GM12878 (cell line): ENCODE data around the gene SEMA7A. TPM values are rescaled to one million over a fixed set of nuclear protein-coding genes. Genes with fewer than 3 reads are reported as not detected.
A peak's percentile ranks its signal among the peaks of the same experiment; 100 is the strongest.

Experiments used
- ASH2L ChIP-seq: fragments of 300-600, 200-600 bp; sonication (generic); IDR thresholded peaks from 2 replicates; pipeline ENCODE4 v1.6.1; 2017; ENCODE audit warnings: low read depth, mild to moderate bottlenecking, borderline replicate concordance
- BMI1 ChIP-seq: fragments of 450-650 bp; IDR thresholded peaks from 2 replicates; pipeline ENCODE4 v1.6.1; 2016; ENCODE audit warnings: mild to moderate bottlenecking, moderate library complexity, borderline replicate concordance
- CHD2 ChIP-seq: IDR thresholded peaks from 2 replicates; pipeline ENCODE4 v1.6.1; 2011; ENCODE audit warnings: low read depth, low read length, improper control_type of control experiment, borderline replicate concordance
- CREM ChIP-seq: IDR thresholded peaks from 2 replicates; pipeline ENCODE4 v1.6.1; 2014; ENCODE audit warnings: antibody characterized with exemption, low read depth
- E4F1 ChIP-seq: fragments of 450-650 bp; IDR thresholded peaks from 2 replicates; pipeline ENCODE4 v1.6.1; 2018; ENCODE audit warnings: borderline replicate concordance, mild to moderate bottlenecking; ENCODE audit not compliant: partially characterized antibody
- EGR1 ChIP-seq, 2 experiments: IDR thresholded peaks; 1 replicate in 1 of 2; 2 replicates in 1 of 2; pipeline ENCODE4 v1.6.1; 2011 to 2012; ENCODE audit warnings: low read depth in 2 of 2, low read length in 2 of 2, borderline replicate concordance in 1 of 2, mild to moderate bottlenecking in 1 of 2, moderate library complexity in 1 of 2
- FOXK2 ChIP-seq: fragments of 450-650 bp; IDR thresholded peaks from 2 replicates; pipeline ENCODE4 v1.6.1; 2017; ENCODE audit warnings: mild to moderate bottlenecking, moderate library complexity
- HDGF ChIP-seq: fragments of 450-650 bp; IDR thresholded peaks from 2 replicates; pipeline ENCODE4 v1.6.1; 2016; ENCODE audit warnings: antibody characterized with exemption
- JUND ChIP-seq: IDR thresholded peaks from 2 replicates; pipeline ENCODE4 v1.6.1; 2012; ENCODE audit warnings: low read depth, mild to moderate bottlenecking, low read length, improper control_type of control experiment, moderate library complexity
- KLF5 ChIP-seq: fragments of 450-650 bp; IDR thresholded peaks from 2 replicates; pipeline ENCODE4 v1.6.1; 2014; ENCODE audit warnings: mild to moderate bottlenecking; ENCODE audit not compliant: partially characterized antibody
- NR2F1 ChIP-seq: fragments of 450-650 bp; conservative IDR thresholded peaks from 2 replicates; pipeline ENCODE4 v1.6.1; 2017; ENCODE audit warnings: mild to moderate bottlenecking
- PKNOX1 ChIP-seq: fragments of 450-650 bp; IDR thresholded peaks from 2 replicates; pipeline ENCODE4 v1.6.1; 2016; ENCODE audit warnings: mild to moderate bottlenecking
- RCOR1 ChIP-seq: conservative IDR thresholded peaks from 2 replicates; pipeline ENCODE4 v1.6.1; 2012; ENCODE audit warnings: low read depth, low read length, improper control_type of control experiment
- SIN3A ChIP-seq: IDR thresholded peaks from 2 replicates; pipeline ENCODE4 v1.6.1; 2012; ENCODE audit warnings: low read depth, low read length, improper control_type of control experiment
- SMC3 ChIP-seq: IDR thresholded peaks from 2 replicates; pipeline ENCODE4 v1.6.1; 2011; ENCODE audit warnings: low read length, improper control_type of control experiment, borderline replicate concordance
- SPI1 ChIP-seq: IDR thresholded peaks from 2 replicates; pipeline ENCODE4 v1.6.1; 2011; ENCODE audit warnings: low read depth, mild to moderate bottlenecking, low read length, moderate library complexity, borderline replicate concordance; ENCODE audit not compliant: insufficient read depth
- SUPT20H ChIP-seq: IDR thresholded peaks from 2 replicates; pipeline ENCODE4 v1.6.1; 2011; ENCODE audit warnings: low read depth, mild to moderate bottlenecking, low read length, moderate library complexity, borderline replicate concordance; ENCODE audit not compliant: control insufficient read depth
- TAF1 ChIP-seq: IDR thresholded peaks from 2 replicates; pipeline ENCODE4 v1.6.1; 2011; ENCODE audit warnings: mild to moderate bottlenecking, low read depth, low read length, borderline replicate concordance
- USF2 ChIP-seq: IDR thresholded peaks from 2 replicates; pipeline ENCODE4 v1.6.1; 2011; ENCODE audit warnings: low read depth, low read length, improper control_type of control experiment, borderline replicate concordance
- YBX1 ChIP-seq: fragments of 450-650 bp; IDR thresholded peaks from 2 replicates; pipeline ENCODE4 v1.6.1; 2016; ENCODE audit warnings: antibody characterized with exemption
- ZBTB4 ChIP-seq: fragments of 450-650 bp; formaldehyde crosslinking; IDR thresholded peaks from 2 replicates; pipeline ENCODE4 v1.4.0; 2022; ENCODE audit warnings: mild to moderate bottlenecking, moderate library complexity
- ZZZ3 ChIP-seq: IDR thresholded peaks from 2 replicates; pipeline ENCODE4 v1.6.1; 2011; ENCODE audit warnings: low read depth; ENCODE audit not compliant: control insufficient read depth, insufficient read length
- polyA plus RNA-seq, 11 experiments: library from polyadenylated mRNA; depleted of rRNA in 4 of 11; unstranded in 6 of 11; stranded (reverse) in 5 of 11; fragments of >200 nt; fragmentation: Nextera tagmentation in 4 of 11; fragmentation: Illumina TruSeq in 1 of 11; extraction: Ambion mirVana in 4 of 11; extraction: Trizol in 1 of 11; gene quantifications; 1 replicate in 1 of 11; 2 replicates in 10 of 11; pipeline versions ENCODE4 v1.2.1 to v1.2.3, GENCODE V29; 2011 to 2016; ENCODE audit warnings: inconsistent platforms in 2 of 11, missing spikeins in 2 of 11, low read depth in 1 of 11
- total RNA-seq, 4 experiments: library from RNA; depleted of rRNA in 3 of 4; stranded (reverse); fragments of >200 nt in 3 of 4; fragmentation: Illumina TruSeq in 1 of 4; extraction: Trizol in 1 of 4; gene quantifications; 2 replicates each; pipeline versions ENCODE4 v1.2.1 to v1.2.3, GENCODE V29; 2013 to 2021

Gene SEMA7A
- total and polyA plus RNA-seq, 10 of the 15 experiments (the other 5 are each of a cell fraction or from before 2014, with no cell fraction given): 0.08 to 112 (median 53.5) TPM

- TF ChIP-seq KLF5 (peak; percentile 60), E4F1 (no peak), USF2 (no peak; the same call in 1 of the 2 replicates), PKNOX1 (0 out of 2 replicates have a peak, but pooled peaks have one; percentile 24), JUND (peak; percentile 67; the same call in 1 of the 2 replicates), CHD2 (peak; percentile 83), EGR1 (IDR thresholded peaks at IDR 0.05; ENCODE audit: borderline replicate concordance in 1 of 2, low read depth in 2 of 2, low read length in 2 of 2) (peak in 1 of 2 experiments; percentile 90; a peak in 2 of 3 replicates), ZZZ3 (no peak), ASH2L (no peak), RCOR1 (no peak; the same call in 1 of the 2 replicates), HDGF (peak; percentile 70; the same call in 1 of the 2 replicates), CREM (peak; percentile 94), SUPT20H (no peak), SPI1 (peak; percentile 91), SIN3A (peak; percentile 84), YBX1 (no peak), BMI1 (peak; percentile 54; the same call in 1 of the 2 replicates), NR2F1 (no peak; the same call in 1 of the 2 replicates), TAF1 (no peak), FOXK2 (peak; percentile 59; the same call in 1 of the 2 replicates), ZBTB4 (CRISPR knock-in tag) (no peak), SMC3 (peak; percentile 37; the same call in 1 of the 2 replicates)
Observed at GRCh38 chr15:74383695-74384565, 49.8 kb downstream of the SEMA7A start (continued).
